GM10248 (cell line): ENCODE data around the gene OXCT1.

ENCODE experiments used
- CTCF ChIA-PET: fragments of 300-600 bp; sonication (Branson Sonifier 250); formaldehyde crosslinking; extraction: SDS; loops from one replicate; lab custom pipeline; 2021; ENCODE audit warnings: antibody characterized with exemption; lab: Yijun Ruan, JAX
- POLR2A ChIA-PET: fragments of 350-650 bp; sonication (Branson Sonifier 250); formaldehyde crosslinking; extraction: SDS; loops from one replicate; lab custom pipeline; 2020; ENCODE audit warnings: antibody characterized with exemption; lab: Yijun Ruan, JAX
- DNase-seq: peaks from one replicate; pipeline ENCODE4 v3.0.0; 2012; ENCODE audit errors: extremely low spot score
- CTCF ChIP-seq: IDR thresholded peaks from 2 replicates; pipeline ENCODE4 v1.5.1; 2012; ENCODE audit warnings: mild to moderate bottlenecking, low read depth; ENCODE audit errors: extremely low read depth, missing control alignments, control extremely low read depth

OXCT1 gene

DNA sequence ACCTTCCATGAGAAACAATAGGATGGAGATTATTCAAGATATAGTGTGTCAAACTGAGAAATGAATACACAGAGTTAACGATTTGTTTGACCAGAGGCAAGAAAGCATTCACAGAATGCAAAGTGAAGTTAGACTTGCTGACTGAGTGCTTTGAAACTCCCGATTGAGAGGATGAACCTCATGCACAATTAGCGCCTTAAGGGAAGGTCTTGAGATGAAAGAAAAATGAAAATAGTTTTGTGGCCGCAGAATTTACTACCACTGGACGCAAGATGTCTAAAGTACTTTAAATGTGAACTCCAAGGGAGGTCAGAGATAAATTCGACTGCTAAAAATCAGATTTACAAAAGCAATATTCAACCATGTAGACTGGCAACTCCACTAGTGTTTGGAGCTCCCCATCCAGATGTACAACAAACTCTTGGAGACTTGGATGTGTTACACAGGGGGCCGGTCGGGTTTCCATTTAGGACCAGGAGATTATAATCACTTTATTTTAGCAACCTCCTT lies 33.2 kb upstream of the OXCT1 start:
- no peak for TF ChIP-seq CTCF
- POLR2A ChIA-PET: interaction anchor here (1.0 to 1.6 kb wide), 7 partner anchors 8 to 38 kb away, joined by 3 to 10 read pairs (median 4); partner anchors contain the start of genes FBXO4 and OXCT1
- DNase-seq: no peak
- CTCF ChIA-PET: interaction anchor here (0.6 to 1.9 kb wide), 10 partner anchors 9 to 154 kb away, joined by 3 to 12 read pairs (median 4); partner anchors contain the start of gene FBXO4

DNA sequence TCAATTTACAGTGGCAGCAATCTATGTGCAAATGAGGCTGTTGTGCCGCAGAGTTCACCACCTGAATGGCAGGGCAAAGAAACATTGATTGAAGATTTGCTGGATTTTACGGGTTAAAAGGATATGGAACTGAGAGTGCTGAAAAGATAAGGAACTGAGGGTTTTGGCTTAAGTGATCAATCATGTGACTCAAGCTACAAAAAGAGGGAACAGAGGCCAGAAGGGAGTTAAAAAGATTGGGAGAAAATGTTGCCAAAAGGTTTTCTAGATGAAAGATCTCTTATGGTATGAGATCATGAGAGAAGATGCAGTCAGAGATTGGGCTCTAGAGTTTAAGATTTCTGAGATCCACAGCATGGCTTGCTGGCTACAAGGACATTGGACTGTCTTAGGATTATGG lies 26.0 kb upstream of the OXCT1 start:
- ChIA-PET POLR2A (interaction anchor here (1.3 kb wide), 1 partner anchor 8 kb away, joined by 3 read pairs; the partner anchor contains the start of gene RIMOC1), CTCF (interaction anchor here (0.9 to 1.6 kb wide), 2 partner anchors 9 to 11 kb away, joined by 3 to 4 read pairs; no protein-coding TSS in a partner anchor)
- no peak for DNase-seq
- no peak for TF ChIP-seq CTCF

DNA sequence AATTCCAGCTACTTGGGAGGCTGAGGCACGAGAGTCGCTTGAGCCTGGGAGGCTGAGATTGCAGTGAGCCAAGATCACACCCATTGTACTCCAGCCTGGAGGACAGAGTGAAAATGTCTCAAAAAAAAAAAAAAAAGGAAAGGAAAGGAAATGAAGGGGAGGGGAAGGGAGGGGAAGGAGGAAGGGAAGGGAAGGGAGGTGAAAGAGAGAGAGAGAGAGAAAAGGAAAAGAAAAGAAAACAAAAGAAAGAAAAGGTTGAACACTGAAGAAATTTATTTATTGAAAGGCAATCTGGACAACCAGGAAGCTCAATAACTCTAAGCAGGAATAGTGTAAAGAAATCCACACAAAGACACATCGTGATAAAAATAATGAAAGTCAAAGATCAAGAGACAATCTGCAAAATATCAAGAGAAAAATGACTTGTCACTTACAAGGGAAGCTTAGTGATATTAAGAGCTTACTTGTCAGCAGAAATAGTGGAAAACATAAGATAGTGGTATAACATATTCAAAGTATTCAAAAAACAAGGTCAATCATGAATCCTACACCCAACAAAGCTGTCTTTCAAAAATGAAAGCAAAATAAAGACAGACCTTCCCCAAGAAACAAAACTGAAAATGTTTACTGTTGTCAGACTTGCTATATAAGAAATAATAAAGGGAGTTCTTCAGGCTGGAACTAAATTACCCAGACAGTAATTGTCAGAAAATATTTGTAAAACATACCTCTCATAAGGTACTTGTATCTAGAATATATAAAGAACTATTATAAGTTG lies 23.0 kb upstream of the OXCT1 start:
- TF ChIP-seq CTCF: no peak
- DNase-seq: peak; percentile 15
- ChIA-PET CTCF (interaction anchor here (1.3 to 1.7 kb wide), 3 partner anchors 17 to 164 kb away, joined by 3 to 5 read pairs (median 4); no protein-coding TSS in a partner anchor), POLR2A (no interaction called here)

DNA sequence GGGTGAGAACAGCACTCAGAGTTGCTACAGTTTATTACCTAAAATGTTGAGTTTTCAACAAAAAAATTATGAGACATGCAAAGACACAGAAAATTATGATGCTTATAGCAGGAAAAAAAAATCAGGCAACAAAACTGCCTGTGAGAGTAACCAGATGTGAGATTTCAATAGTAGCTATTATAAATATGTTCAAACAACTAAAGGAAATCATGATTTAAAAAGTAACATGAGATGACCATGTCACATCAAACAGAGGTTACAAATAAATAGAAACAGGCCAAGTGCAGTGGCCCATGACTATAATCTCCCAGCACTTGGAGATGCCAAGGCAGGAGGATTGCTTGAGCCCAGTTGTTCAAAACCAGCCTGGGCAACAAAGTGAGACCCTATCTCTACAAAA lies 21.8 kb upstream of the OXCT1 start:
- CTCF ChIA-PET: interaction anchor here (1.4 to 1.6 kb wide), 3 partner anchors 10 to 166 kb away, joined by 3 to 5 read pairs (median 3); no protein-coding TSS in a partner anchor
- POLR2A ChIA-PET: no interaction called here
- no peak for DNase-seq
- no peak for TF ChIP-seq CTCF

DNA sequence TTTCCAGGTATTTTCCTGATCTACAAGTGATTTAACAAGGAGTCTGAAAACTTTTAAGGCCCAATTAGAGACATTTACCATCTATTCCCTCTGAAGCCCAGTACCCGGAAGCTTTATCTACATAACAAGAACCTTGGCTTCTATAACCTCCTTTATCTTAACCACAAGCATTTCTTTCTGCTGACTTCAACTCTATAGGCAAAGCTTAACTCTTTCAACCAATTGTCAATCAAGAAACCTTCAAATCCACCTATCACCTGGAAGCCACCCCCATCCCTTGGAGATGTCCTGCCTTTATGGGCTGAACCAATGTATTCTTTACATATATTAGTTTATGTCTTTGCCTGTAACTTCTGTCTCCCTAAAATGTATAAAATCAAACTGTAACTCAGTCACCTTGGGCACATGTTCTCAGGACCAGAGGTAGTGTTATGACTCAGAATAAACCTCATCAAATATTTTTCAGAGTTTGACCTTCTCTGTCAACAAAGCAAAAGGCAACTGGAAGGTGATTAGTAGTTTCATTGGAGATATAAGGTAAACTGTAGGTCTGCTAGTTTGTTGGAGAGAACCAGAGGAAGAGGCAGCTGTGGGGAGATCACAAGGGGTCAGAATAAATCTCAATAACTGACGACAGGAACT lies 21.0 kb upstream of the OXCT1 start:
- no peak for TF ChIP-seq CTCF
- CTCF ChIA-PET: interaction anchor here (1.3 to 1.6 kb wide), 6 partner anchors 9 to 166 kb away, joined by 3 to 5 read pairs (median 4); partner anchors contain the start of gene RIMOC1
- no peak for DNase-seq
- POLR2A ChIA-PET: interaction anchor here (2.0 kb wide), 1 partner anchor 13 kb away, joined by 4 read pairs; the partner anchor contains the start of gene RIMOC1

GRCh38 chr5:41885286-41885685 lies 15.1 kb upstream of the OXCT1 start:
- POLR2A ChIA-PET: interaction anchor here (0.7 to 0.8 kb wide), 2 partner anchors 16 to 19 kb away, joined by 3 to 4 read pairs; partner anchors contain the start of gene RIMOC1
- CTCF ChIA-PET: interaction anchor here (0.9 to 2.6 kb wide), 3 partner anchors 11 to 29 kb away, joined by 4 to 9 read pairs (median 4); no protein-coding TSS in a partner anchor
- DNase-seq: no peak
- no peak for TF ChIP-seq CTCF
